ENCODE data around the gene STUB1.

The STUB1 gene

GRCh38 chr16:718922-719321 is 38.7 kb downstream of the STUB1 start:
- H3K4me3 ChIP-seq (ENCODE audit: low read depth, low read length): no peak overlapping the region
- no peak for DNase-seq (ENCODE audit: low read depth)

- H3K4me3 ChIP-seq (ENCODE audit: low read depth, low read length): peak overlapping the region; percentile 78
- no peak for DNase-seq (ENCODE audit: low read depth)
Measured at GRCh38 chr16:719815-720446, 39.7 kb downstream of the STUB1 start.

- DNase-seq (ENCODE audit: low read depth): peak; percentile 46
Measured at GRCh38 chr16:720447-720989, 40.3 kb downstream of the STUB1 start.

GRCh38 chr16:720990-721764 is 41.0 kb downstream of the STUB1 start, which contains the start of gene ANTKMT:
TSS of gene ANTKMT (plus strand) at chr16:721146. CDS start at chr16:721275, 129 bp downstream.
- H3K4me3 ChIP-seq (ENCODE audit: low read depth, low read length): peak within 1 kb of the TSS; percentile 78
- DNase-seq (ENCODE audit: low read depth): no peak

More at GRCh38 chr16:720447-720989, 40.3 kb downstream of the STUB1 start:
- peak overlapping the region; percentile 78 for H3K4me3 ChIP-seq (ENCODE audit: low read depth, low read length)

GRCh38 chr16:721765-722540 is 41.7 kb downstream of the STUB1 start:
- no peak for DNase-seq (ENCODE audit: low read depth)
- H3K4me3 ChIP-seq (ENCODE audit: low read depth, low read length): peak overlapping the region; percentile 78

- DNase-seq (ENCODE audit: low read depth): no peak
- H3K4me3 ChIP-seq (ENCODE audit: low read depth, low read length): no peak overlapping the region
Measured at GRCh38 chr16:722835-723633, 42.8 kb downstream of the STUB1 start.

GRCh38 chr16:723695-724094 is 43.5 kb downstream of the STUB1 start:
- DNase-seq (ENCODE audit: low read depth): no peak
- no peak overlapping the region for H3K4me3 ChIP-seq (ENCODE audit: low read depth, low read length)

- no peak for DNase-seq (ENCODE audit: low read depth)
Measured at GRCh38 chr16:724188-725040, 44.2 kb downstream of the STUB1 start.

GRCh38 chr16:725041-725376 is 44.8 kb downstream of the STUB1 start:
- no peak overlapping the region for H3K4me3 ChIP-seq (ENCODE audit: low read depth, low read length)

More at GRCh38 chr16:724188-725040, 44.2 kb downstream of the STUB1 start:
- no peak overlapping the region for H3K4me3 ChIP-seq (ENCODE audit: low read depth, low read length)

GRCh38 chr16:725463-726187 is 45.4 kb downstream of the STUB1 start:
- no peak overlapping the region for H3K4me3 ChIP-seq (ENCODE audit: low read depth, low read length)
- DNase-seq (ENCODE audit: low read depth): no peak

More at GRCh38 chr16:725041-725376, 44.8 kb downstream of the STUB1 start:
- no peak for DNase-seq (ENCODE audit: low read depth)

- no peak for DNase-seq (ENCODE audit: low read depth)
- no peak overlapping the region for H3K4me3 ChIP-seq (ENCODE audit: low read depth, low read length)
Measured at GRCh38 chr16:726188-726437, 45.9 kb downstream of the STUB1 start.

- no peak for DNase-seq (ENCODE audit: low read depth)
- peak within 1 kb of the TSS; percentile 81 for H3K4me3 ChIP-seq (ENCODE audit: low read depth, low read length)
Measured at GRCh38 chr16:726438-727290, 46.5 kb downstream of the STUB1 start, which contains the start of the genes CCDC78 and HAGHL. TSS of gene CCDC78 (minus strand) at chr16:726443. CDS start at chr16:726367, 76 bp downstream. TSS of gene HAGHL (plus strand) at chr16:727106. CDS start at chr16:727510, 404 bp downstream.

- H3K4me3 ChIP-seq (ENCODE audit: low read depth, low read length): peak overlapping the region; percentile 81
- no peak for DNase-seq (ENCODE audit: low read depth)
Measured at GRCh38 chr16:727291-727977, 47.2 kb downstream of the STUB1 start.

- peak overlapping the region; percentile 81 for H3K4me3 ChIP-seq (ENCODE audit: low read depth, low read length)
- DNase-seq (ENCODE audit: low read depth): peak; percentile 58
Measured at GRCh38 chr16:728131-728889, 48.1 kb downstream of the STUB1 start.

- peak overlapping the region; percentile 81 for H3K4me3 ChIP-seq (ENCODE audit: low read depth, low read length)
- DNase-seq (ENCODE audit: low read depth): no peak
Measured at GRCh38 chr16:728890-729744, 48.9 kb downstream of the STUB1 start.

All from skeletal muscle cell (primary cell).